ENCODE measurements around the gene KEAP1. TPM values are rescaled to one million over a fixed set of nuclear protein-coding genes. Genes with fewer than 3 reads are reported as not detected.
"Not testable (repeated sequence)": the region's sequence is repeated elsewhere in the genome, so short reads cannot be mapped to it uniquely, and the experiment has no call there.

The KEAP1 gene
- total RNA-seq, 1 experiment from 2014 or later: 82.3 TPM

- H3K27me3 ChIP-seq (ENCODE audit: control insufficient read depth, insufficient read depth, low read length); DNase-seq; H3K36me3 ChIP-seq (replicated peaks; ENCODE audit: control insufficient read depth, insufficient read depth, low read length); H3K4me3 ChIP-seq (ENCODE audit: insufficient read depth, low read depth, low read length): not testable (repeated sequence)
Observed at GRCh38 chr19:10458733-10459132, 44.4 kb downstream of the KEAP1 start.

GRCh38 chr19:10454267-10454666 is 48.9 kb downstream of the KEAP1 start:
- no peaks in the 10 kb centered on the region for H3K36me3 ChIP-seq (replicated peaks; ENCODE audit: control insufficient read depth, insufficient read depth, low read length)
- peak; percentile 96 for DNase-seq
- H3K27me3 ChIP-seq (ENCODE audit: control insufficient read depth, insufficient read depth, low read length): no peaks in the 10 kb centered on the region
- no peak overlapping the region for H3K4me3 ChIP-seq (ENCODE audit: insufficient read depth, low read depth, low read length)

- Histone ChIP-seq H3K4me3 (ENCODE audit: insufficient read depth, low read depth, low read length) (no peak overlapping the region), H3K27me3 (ENCODE audit: control insufficient read depth, insufficient read depth, low read length) (no peaks in the 10 kb centered on the region), H3K36me3 (replicated peaks; ENCODE audit: control insufficient read depth, insufficient read depth, low read length) (no peaks in the 10 kb centered on the region)
- no peak for DNase-seq
Observed at GRCh38 chr19:10453852-10454251, 49.3 kb downstream of the KEAP1 start.

GRCh38 chr19:10452726-10453618 is 50.2 kb downstream of the KEAP1 start:
- Histone ChIP-seq H3K27me3 (ENCODE audit: control insufficient read depth, insufficient read depth, low read length) (no peaks in the 10 kb centered on the region), H3K4me3 (ENCODE audit: insufficient read depth, low read depth, low read length) (no peak overlapping the region), H3K36me3 (replicated peaks; ENCODE audit: control insufficient read depth, insufficient read depth, low read length) (no peaks in the 10 kb centered on the region)
- DNase-seq: peak; percentile 68

- no peaks in the 10 kb centered on the region for H3K36me3 ChIP-seq (replicated peaks; ENCODE audit: control insufficient read depth, insufficient read depth, low read length)
Observed at GRCh38 chr19:10450853-10451609, 52.1 kb downstream of the KEAP1 start.

GRCh38 chr19:10450191-10450852 is 52.8 kb downstream of the KEAP1 start:
- H3K27me3 ChIP-seq (ENCODE audit: control insufficient read depth, insufficient read depth, low read length): no peaks in the 10 kb centered on the region
- H3K36me3 ChIP-seq (replicated peaks; ENCODE audit: control insufficient read depth, insufficient read depth, low read length): no peaks in the 10 kb centered on the region
- H3K4me3 ChIP-seq (ENCODE audit: insufficient read depth, low read depth, low read length): no peak overlapping the region
- DNase-seq: peak; percentile 28

More at GRCh38 chr19:10450853-10451609, 52.1 kb downstream of the KEAP1 start:
- Histone ChIP-seq H3K27me3 (ENCODE audit: control insufficient read depth, insufficient read depth, low read length) (no peaks in the 10 kb centered on the region), H3K4me3 (ENCODE audit: insufficient read depth, low read depth, low read length) (no peak overlapping the region)
- peak; percentile 95 for DNase-seq

GRCh38 chr19:10449037-10449436 is 54.1 kb downstream of the KEAP1 start:
- Histone ChIP-seq H3K27me3 (ENCODE audit: control insufficient read depth, insufficient read depth, low read length) (no peaks in the 10 kb centered on the region), H3K36me3 (replicated peaks; ENCODE audit: control insufficient read depth, insufficient read depth, low read length) (no peaks in the 10 kb centered on the region), H3K4me3 (ENCODE audit: insufficient read depth, low read depth, low read length) (no peak overlapping the region)
- no peak for DNase-seq

GRCh38 chr19:10442698-10443097 is 60.5 kb downstream of the KEAP1 start:
- Histone ChIP-seq H3K36me3 (replicated peaks; ENCODE audit: control insufficient read depth, insufficient read depth, low read length) (no peaks in the 10 kb centered on the region), H3K4me3 (ENCODE audit: insufficient read depth, low read depth, low read length) (no peak overlapping the region), H3K27me3 (ENCODE audit: control insufficient read depth, insufficient read depth, low read length) (no peaks in the 10 kb centered on the region)
- no peak for DNase-seq

- H3K4me3 ChIP-seq (ENCODE audit: insufficient read depth, low read depth, low read length): no peak overlapping the region
- no peak for DNase-seq
- H3K27me3 ChIP-seq (ENCODE audit: control insufficient read depth, insufficient read depth, low read length): no peaks in the 10 kb centered on the region
- no peaks in the 10 kb centered on the region for H3K36me3 ChIP-seq (replicated peaks; ENCODE audit: control insufficient read depth, insufficient read depth, low read length)
Observed at GRCh38 chr19:10439588-10439987, 63.6 kb downstream of the KEAP1 start.

Other genes starting within 250 kb of the KEAP1 start
- 2.8 and 6.1 TPM in 2 replicates for gene ICAM1, start 232.2 kb downstream of the KEAP1 start, total RNA-seq (2014; rRNA removed; shearing (Covaris generic))
- 1.7 and 2.4 TPM in 2 replicates for gene ICAM4, start 216.4 kb downstream of the KEAP1 start, total RNA-seq (2014; rRNA removed; shearing (Covaris generic))
- 0.83 and 3.7 TPM in 2 replicates for gene ICAM5, start 213.4 kb downstream of the KEAP1 start, total RNA-seq (2014; rRNA removed; shearing (Covaris generic))
- gene ZGLP1, start 193.5 kb downstream of the KEAP1 start, total RNA-seq (2014; rRNA removed; shearing (Covaris generic)): 0.17 and 0.85 TPM in 2 replicates
- gene FDX2, start 187.3 kb downstream of the KEAP1 start, total RNA-seq (2014; rRNA removed; shearing (Covaris generic)): 22.3 and 40.8 TPM in 2 replicates
- gene RAVER1, start 169.8 kb downstream of the KEAP1 start, total RNA-seq (2014; rRNA removed; shearing (Covaris generic)): 32.2 and 36.1 TPM in 2 replicates
- 15.2 and 16.1 TPM in 2 replicates for gene ICAM3, start 163.7 kb downstream of the KEAP1 start, total RNA-seq (2014; rRNA removed; shearing (Covaris generic))
- 48.0 and 48.3 TPM in 2 replicates for gene TYK2, start 122.8 kb downstream of the KEAP1 start, total RNA-seq (2014; rRNA removed; shearing (Covaris generic))
- gene CDC37, start 99.8 kb downstream of the KEAP1 start, total RNA-seq (2014; rRNA removed; shearing (Covaris generic)): 226 and 254 TPM in 2 replicates
- gene PDE4A, start 82.8 kb downstream of the KEAP1 start, total RNA-seq (2014; rRNA removed; shearing (Covaris generic)): 2.3 and 2.6 TPM in 2 replicates
- gene S1PR5, start 14.1 kb upstream of the KEAP1 start, total RNA-seq (2014; rRNA removed; shearing (Covaris generic)): 14.7 and 16.1 TPM in 2 replicates
- gene ATG4D, start 40.5 kb upstream of the KEAP1 start, total RNA-seq (2014; rRNA removed; shearing (Covaris generic)): 95.6 and 105 TPM in 2 replicates
- gene KRI1, start 62.7 kb upstream of the KEAP1 start, total RNA-seq (2014; rRNA removed; shearing (Covaris generic)): 19.3 and 21.6 TPM in 2 replicates
- gene CDKN2D, start 65.6 kb upstream of the KEAP1 start, total RNA-seq (2014; rRNA removed; shearing (Covaris generic)): 4.7 and 5.6 TPM in 2 replicates
- gene AP1M2, start 84.0 kb upstream of the KEAP1 start, total RNA-seq (2014; rRNA removed; shearing (Covaris generic)): 16.4 and 23.7 TPM in 2 replicates
- gene SLC44A2, start 122.2 kb upstream of the KEAP1 start, total RNA-seq (2014; rRNA removed; shearing (Covaris generic)): 39.4 and 43.0 TPM in 2 replicates
- 354 and 378 TPM in 2 replicates for gene ILF3, start 151.0 kb upstream of the KEAP1 start, total RNA-seq (2014; rRNA removed; shearing (Covaris generic))
- 52.4 and 64.9 TPM in 2 replicates for gene QTRT1, start 198.1 kb upstream of the KEAP1 start, total RNA-seq (2014; rRNA removed; shearing (Covaris generic))
- gene DNM2, start 214.7 kb upstream of the KEAP1 start, total RNA-seq (2014; rRNA removed; shearing (Covaris generic)): 77.6 and 89.9 TPM in 2 replicates